HG03097 (cell line): ENCODE measurements around the gene MAP7.

ENCODE experiments used
- ATAC-seq: cut with Tn5 transposase; IDR thresholded peaks from one replicate; pipeline ENCODE4 v1.9.1; 2021; ENCODE audit not compliant: unreplicated experiment, low FRiP score

MAP7 gene

GRCh38 chr6:136534268-136534667, 16.0 kb downstream of the MAP7 start:
- ATAC-seq = no peak

GRCh38 chr6:136533487-136533886, 16.7 kb downstream of the MAP7 start:
- no peak for ATAC-seq

GRCh38 chr6:136532030-136532429, 18.2 kb downstream of the MAP7 start:
- no peak for ATAC-seq

- no peak for ATAC-seq
Observed at GRCh38 chr6:136529710-136530109, 20.5 kb downstream of the MAP7 start.

GRCh38 chr6:136528477-136528876, 21.7 kb downstream of the MAP7 start:
- no peak for ATAC-seq

GRCh38 chr6:136527831-136528230, 22.4 kb downstream of the MAP7 start:
- no peak for ATAC-seq

GRCh38 chr6:136526937-136527336, 23.3 kb downstream of the MAP7 start:
- no peak for ATAC-seq

- ATAC-seq = no peak
Observed at GRCh38 chr6:136526196-136526930, 23.9 kb downstream of the MAP7 start.

- ATAC-seq = no peak
Observed at GRCh38 chr6:136525586-136526195, 24.5 kb downstream of the MAP7 start.

- ATAC-seq = no peak
Observed at GRCh38 chr6:136524936-136525413, 25.2 kb downstream of the MAP7 start.

- no peak for ATAC-seq
Observed at GRCh38 chr6:136524339-136524935, 25.8 kb downstream of the MAP7 start.

- no peak for ATAC-seq
Observed at GRCh38 chr6:136523196-136523595, 27.0 kb downstream of the MAP7 start.

GRCh38 chr6:136522636-136523035, 27.6 kb downstream of the MAP7 start:
- ATAC-seq = no peak

GRCh38 chr6:136521911-136522310, 28.3 kb downstream of the MAP7 start:
- ATAC-seq = no peak

GRCh38 chr6:136521427-136521826, 28.8 kb downstream of the MAP7 start:
- ATAC-seq = no peak

- ATAC-seq = no peak
Observed at GRCh38 chr6:136520517-136520916, 29.7 kb downstream of the MAP7 start.

GRCh38 chr6:136517582-136517981, 32.6 kb downstream of the MAP7 start:
- no peak for ATAC-seq

- ATAC-seq = no peak
Observed at GRCh38 chr6:136517002-136517401, 33.2 kb downstream of the MAP7 start.

- no peak for ATAC-seq
Observed at GRCh38 chr6:136514591-136514990, 35.6 kb downstream of the MAP7 start.

- ATAC-seq = no peak
Observed at GRCh38 chr6:136511926-136512325, 38.3 kb downstream of the MAP7 start.

GRCh38 chr6:136511397-136511796, 38.8 kb downstream of the MAP7 start:
- no peak for ATAC-seq

GRCh38 chr6:136510782-136511181, 39.4 kb downstream of the MAP7 start:
- ATAC-seq = no peak
